ENCODE data around the gene CDK6.
"Not testable (repeated sequence)": the region's sequence is repeated elsewhere in the genome, so short reads cannot be mapped to it uniquely, and the experiment has no call there.

CDK6 gene

GRCh38 chr7:92836489-92836999, at the start of gene CDK6:
Gene CDK6, minus strand, starts transcription at chr7:92836573. Its CDS starts 3,250 bp downstream, at chr7:92833323.
- DNase-seq (ENCODE audit: low read depth, low spot score), result peak; percentile 91

GRCh38 chr7:92886039-92886438, 49.7 kb upstream of the CDK6 start:
- not testable (repeated sequence) for DNase-seq (ENCODE audit: low read depth, low spot score)

- no peak for DNase-seq (ENCODE audit: low read depth, low spot score)
These were observed 47.8 kb upstream of the CDK6 start for GRCh38 chr7:92884218-92884617.

GRCh38 chr7:92882760-92883159, 46.4 kb upstream of the CDK6 start:
- DNase-seq (ENCODE audit: low read depth, low spot score), result no peak

- DNase-seq (ENCODE audit: low read depth, low spot score), result no peak
These were observed 44.7 kb upstream of the CDK6 start for GRCh38 chr7:92881091-92881485.

GRCh38 chr7:92880212-92881090, 44.1 kb upstream of the CDK6 start:
- no peak for DNase-seq (ENCODE audit: low read depth, low spot score)

GRCh38 chr7:92877367-92877766, 41.0 kb upstream of the CDK6 start:
- DNase-seq (ENCODE audit: low read depth, low spot score), result no peak

- DNase-seq (ENCODE audit: low read depth, low spot score), result no peak
These were observed 40.5 kb upstream of the CDK6 start for GRCh38 chr7:92876836-92877235.

GRCh38 chr7:92875719-92876118, 39.3 kb upstream of the CDK6 start:
- DNase-seq (ENCODE audit: low read depth, low spot score), result peak; percentile 36

- no peak for DNase-seq (ENCODE audit: low read depth, low spot score)
These were observed 38.8 kb upstream of the CDK6 start for GRCh38 chr7:92875173-92875572.

- no peak for DNase-seq (ENCODE audit: low read depth, low spot score)
These were observed 38.2 kb upstream of the CDK6 start for GRCh38 chr7:92874567-92874966.

- peak; percentile 9 for DNase-seq (ENCODE audit: low read depth, low spot score)
These were observed 37.4 kb upstream of the CDK6 start for GRCh38 chr7:92873776-92874175.

GRCh38 chr7:92872701-92873100, 36.3 kb upstream of the CDK6 start:
- peak; percentile 28 for DNase-seq (ENCODE audit: low read depth, low spot score)

GRCh38 chr7:92868683-92869293, 32.4 kb upstream of the CDK6 start:
- DNase-seq (ENCODE audit: low read depth, low spot score), result no peak

- not testable (repeated sequence) for DNase-seq (ENCODE audit: low read depth, low spot score)
These were observed 27.8 kb upstream of the CDK6 start for GRCh38 chr7:92864169-92864568.

GRCh38 chr7:92856436-92856835, 20.1 kb upstream of the CDK6 start:
- DNase-seq (ENCODE audit: low read depth, low spot score), result no peak

GRCh38 chr7:92854501-92855238, 18.3 kb upstream of the CDK6 start:
- no peak for DNase-seq (ENCODE audit: low read depth, low spot score)

- DNase-seq (ENCODE audit: low read depth, low spot score), result peak; percentile 46
These were observed 15.4 kb upstream of the CDK6 start for GRCh38 chr7:92851732-92852131.

- no peak for DNase-seq (ENCODE audit: low read depth, low spot score)
These were observed 14.1 kb upstream of the CDK6 start for GRCh38 chr7:92850516-92850915.

- no peak for DNase-seq (ENCODE audit: low read depth, low spot score)
These were observed 12.9 kb upstream of the CDK6 start for GRCh38 chr7:92849322-92849721.

- no peak for DNase-seq (ENCODE audit: low read depth, low spot score)
These were observed 12.5 kb upstream of the CDK6 start for GRCh38 chr7:92848851-92849250.

GRCh38 chr7:92848441-92848840, 12.1 kb upstream of the CDK6 start:
- DNase-seq (ENCODE audit: low read depth, low spot score), result no peak

Measured in astrocyte of the hippocampus (primary cell).